Adrenal gland (tissue), 5 donors: ENCODE data around the gene NUTM2E.
"Not testable (repeated sequence)": the region's sequence is repeated elsewhere in the genome, so short reads cannot be mapped to it uniquely, and the experiment has no call there.

Experiments
- POLR2A ChIP-seq, 2 donors: fragments of 450-650 bp; IDR thresholded peaks; one replicate each; pipeline ENCODE4 v1.6.1; 2017; ENCODE audit warnings: antibody characterized with exemption in 2 of 2, mild to moderate bottlenecking in 2 of 2, moderate library complexity in 1 of 2
- TF ChIP-seq, protein P1 (sequence below), 6 experiments: fragments of 450-650 bp in 4 of 6; fragments of 200-600 bp in 2 of 6; sonication (generic) in 1 of 6; IDR thresholded peaks; 1 replicate in 5 of 6; 2 replicates in 1 of 6; pipeline versions ENCODE4 v1.5.1 to v1.8.0; 2016 to 2021; ENCODE audit warnings: antibody characterized with exemption in 6 of 6, mild to moderate bottlenecking in 2 of 6, moderate library complexity in 1 of 6
- donor health status: DM: no; HTN: no; CAD: no.

DNA sequence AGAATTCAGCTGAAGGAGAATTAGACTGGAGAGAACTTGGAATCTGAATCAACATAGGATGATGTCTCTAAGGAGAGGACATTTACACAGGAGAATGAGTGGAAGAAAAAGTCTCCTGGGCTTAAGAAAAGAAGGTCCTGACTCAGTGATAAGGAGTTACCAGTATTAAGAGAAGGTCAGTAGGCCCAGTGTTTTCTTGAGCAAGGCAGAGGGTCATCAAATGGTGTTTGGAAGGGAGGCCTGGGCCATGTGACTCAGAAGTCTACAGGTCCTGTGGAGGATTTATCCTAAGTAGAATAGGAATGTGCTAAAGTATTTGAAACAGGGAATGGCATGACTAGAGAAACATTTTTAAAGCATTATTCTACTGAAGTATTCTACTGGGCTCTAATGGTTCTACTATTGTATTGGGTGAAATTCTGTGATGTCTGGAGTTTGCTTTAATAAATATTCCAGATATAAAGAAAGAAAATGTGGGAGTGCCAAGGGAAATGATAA, 39.0 kb upstream of the NUTM2E start:
- TF ChIP-seq, protein P1, sequence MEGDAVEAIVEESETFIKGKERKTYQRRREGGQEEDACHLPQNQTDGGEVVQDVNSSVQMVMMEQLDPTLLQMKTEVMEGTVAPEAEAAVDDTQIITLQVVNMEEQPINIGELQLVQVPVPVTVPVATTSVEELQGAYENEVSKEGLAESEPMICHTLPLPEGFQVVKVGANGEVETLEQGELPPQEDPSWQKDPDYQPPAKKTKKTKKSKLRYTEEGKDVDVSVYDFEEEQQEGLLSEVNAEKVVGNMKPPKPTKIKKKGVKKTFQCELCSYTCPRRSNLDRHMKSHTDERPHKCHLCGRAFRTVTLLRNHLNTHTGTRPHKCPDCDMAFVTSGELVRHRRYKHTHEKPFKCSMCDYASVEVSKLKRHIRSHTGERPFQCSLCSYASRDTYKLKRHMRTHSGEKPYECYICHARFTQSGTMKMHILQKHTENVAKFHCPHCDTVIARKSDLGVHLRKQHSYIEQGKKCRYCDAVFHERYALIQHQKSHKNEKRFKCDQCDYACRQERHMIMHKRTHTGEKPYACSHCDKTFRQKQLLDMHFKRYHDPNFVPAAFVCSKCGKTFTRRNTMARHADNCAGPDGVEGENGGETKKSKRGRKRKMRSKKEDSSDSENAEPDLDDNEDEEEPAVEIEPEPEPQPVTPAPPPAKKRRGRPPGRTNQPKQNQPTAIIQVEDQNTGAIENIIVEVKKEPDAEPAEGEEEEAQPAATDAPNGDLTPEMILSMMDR (IDR thresholded peaks at IDR 0.05): not testable (repeated sequence)
- not testable (repeated sequence) for TF ChIP-seq POLR2A (IDR thresholded peaks at IDR 0.05)
